OCI-M1 (cell line): ENCODE measurements around the gene CCNI2.
A peak's percentile ranks its signal among the peaks of the same experiment; 100 is the strongest.

Experiments
- DNase-seq: peaks from one replicate; lab custom pipeline; 2025; lab: John Stamatoyannopoulos, UW

The CCNI2 gene, protein sequence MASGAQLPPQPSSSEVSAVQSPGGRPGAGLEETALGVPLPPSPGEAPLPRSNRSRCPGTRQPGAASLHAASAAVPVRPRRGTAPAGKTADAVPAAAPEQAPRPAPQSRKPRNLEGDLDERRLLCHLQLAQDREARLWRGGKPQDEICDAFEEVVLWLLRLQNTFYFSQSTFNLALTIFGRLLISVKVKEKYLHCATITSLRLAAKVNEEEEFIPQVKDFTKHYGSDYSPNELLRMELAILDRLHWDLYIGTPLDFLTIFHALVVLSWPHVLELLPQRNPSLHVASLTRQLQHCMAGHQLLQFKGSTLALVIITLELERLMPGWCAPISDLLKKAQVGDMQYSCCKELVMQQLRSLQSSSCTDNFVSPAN

DNA sequence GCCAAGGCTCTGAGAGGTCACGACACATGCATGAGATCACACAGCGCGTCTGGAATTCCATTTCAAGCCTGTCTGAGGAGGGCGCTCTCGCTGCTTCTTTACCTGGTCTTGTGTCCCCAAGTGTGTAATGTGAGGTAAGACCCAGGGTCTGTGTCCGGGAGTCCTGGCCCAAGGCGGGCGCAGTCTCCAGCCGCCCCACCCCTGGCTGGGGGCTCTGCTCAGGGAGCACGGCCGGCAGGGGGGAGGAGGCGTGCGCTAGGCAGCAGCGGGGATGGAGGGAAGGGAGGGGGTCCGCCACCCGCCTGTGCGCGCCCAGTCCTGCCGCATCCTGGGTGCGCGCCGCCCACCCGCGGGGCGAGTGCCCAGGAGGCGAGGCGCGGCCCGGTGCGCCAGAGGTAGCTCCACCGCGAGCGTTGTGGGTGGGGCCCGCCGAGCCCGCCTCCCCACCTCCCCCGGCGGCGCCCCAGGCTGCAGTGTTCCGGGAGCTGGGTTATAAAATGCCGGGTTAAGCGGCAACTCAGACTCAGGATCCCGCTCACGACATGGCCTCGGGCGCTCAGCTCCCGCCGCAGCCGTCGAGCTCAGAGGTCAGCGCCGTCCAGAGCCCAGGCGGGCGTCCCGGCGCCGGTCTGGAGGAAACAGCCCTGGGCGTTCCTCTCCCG, at the start of gene CCNI2:
TSS of gene CCNI2 (plus strand) at position 473 of the 662 bp plus-strand sequence. CDS start at position 543, 70 bp downstream.
- no peak for DNase-seq

DNA sequence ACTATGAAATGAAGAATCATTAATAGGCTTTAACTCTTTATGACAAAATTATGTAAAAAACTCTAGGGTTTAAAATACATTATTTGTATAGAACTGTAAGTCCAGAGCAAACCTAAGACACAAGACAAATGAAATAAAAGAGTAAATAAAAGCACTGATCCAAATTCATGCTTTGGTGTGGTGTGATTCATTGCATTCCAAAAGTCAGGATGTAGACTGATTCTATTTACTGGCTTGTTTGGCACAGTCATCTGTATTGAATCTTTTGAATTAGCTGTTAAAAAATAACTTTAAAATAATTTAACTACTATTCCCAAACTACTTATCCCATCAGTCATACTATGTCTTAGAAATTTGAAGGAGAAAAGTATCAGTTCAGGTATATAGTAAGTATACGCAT, 42.4 kb upstream of the CCNI2 start:
- DNase-seq: no peak

GRCh38 chr5:132708645-132709044, 38.6 kb upstream of the CCNI2 start:
- peak; percentile 69 for DNase-seq

DNA sequence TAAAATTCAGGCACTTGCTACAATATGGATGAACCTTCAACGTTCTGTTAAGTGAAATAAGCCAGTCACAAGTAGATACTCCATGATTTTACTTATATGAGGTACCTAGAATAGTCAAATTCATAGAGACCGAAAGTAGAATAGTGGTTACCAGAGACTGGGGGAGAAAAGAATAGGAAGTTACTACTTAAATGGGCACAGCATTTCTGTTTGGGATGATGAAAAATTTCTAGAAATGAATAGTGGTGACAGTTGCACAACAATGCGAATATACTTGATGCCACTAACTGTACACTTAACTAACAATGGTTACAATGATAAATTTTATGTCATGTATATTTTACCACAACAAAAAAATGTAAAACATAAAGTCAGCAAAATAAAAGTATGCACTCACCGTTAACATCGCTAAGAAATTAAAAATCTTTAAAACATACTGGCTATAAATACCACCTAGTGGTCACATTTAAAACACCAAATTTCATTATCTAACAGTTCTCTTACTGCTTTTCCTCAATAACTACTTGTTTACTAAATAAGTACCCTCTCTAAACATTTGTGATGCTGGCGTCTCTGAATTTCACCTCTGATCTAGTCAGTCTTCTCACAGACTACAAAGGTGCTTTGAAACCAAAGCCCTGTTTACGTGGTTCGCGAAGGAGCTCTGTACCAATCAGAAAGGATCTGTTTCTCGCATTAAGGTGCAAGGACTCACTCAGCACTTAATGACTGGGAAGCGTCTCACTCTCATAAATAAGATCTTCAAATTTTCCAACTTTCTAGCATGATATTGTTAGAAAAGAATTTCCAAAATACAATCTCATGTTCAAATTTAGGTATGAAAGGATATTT, 32.5 kb upstream of the CCNI2 start:
- DNase-seq: peak; percentile 75

DNA sequence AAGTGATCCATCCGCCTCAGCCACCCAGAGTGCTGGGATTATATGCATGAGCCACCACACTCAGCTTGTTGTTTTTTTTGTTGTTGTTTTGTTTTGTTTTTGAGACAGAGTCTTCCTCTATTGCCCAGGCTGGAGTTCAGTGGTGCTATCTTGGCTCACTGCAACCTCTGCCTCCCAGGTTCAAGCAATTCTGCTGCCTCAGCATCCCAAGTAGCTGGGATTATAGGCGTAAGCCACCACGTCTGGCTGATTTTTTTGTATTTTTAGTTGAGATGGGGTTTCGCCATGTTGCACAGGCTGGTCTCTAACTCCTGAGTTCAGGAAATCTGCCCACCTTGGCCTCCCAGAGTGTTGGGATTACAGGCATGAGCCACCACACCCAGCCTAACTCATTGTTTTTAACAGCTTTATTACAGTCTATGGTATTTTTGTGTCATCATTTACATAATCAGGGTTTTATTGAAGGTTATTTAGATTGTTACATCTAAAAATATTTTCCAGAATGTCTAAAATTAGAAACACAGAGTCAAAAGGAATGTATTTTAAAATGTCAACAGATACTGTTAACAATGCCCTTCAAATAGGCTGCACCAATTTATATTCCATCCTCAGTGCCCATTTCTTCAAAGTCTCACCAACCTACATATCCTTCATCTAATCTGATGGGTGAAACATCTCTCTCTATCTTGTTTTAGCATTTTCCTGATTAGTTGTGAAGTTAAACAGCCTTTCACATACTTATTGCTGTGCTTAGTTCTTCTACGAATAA, 28.5 kb upstream of the CCNI2 start:
- DNase-seq: no peak

- DNase-seq: no peak
These were observed 21.5 kb upstream of the CCNI2 start for GRCh38 chr5:132725745-132726144.

DNA sequence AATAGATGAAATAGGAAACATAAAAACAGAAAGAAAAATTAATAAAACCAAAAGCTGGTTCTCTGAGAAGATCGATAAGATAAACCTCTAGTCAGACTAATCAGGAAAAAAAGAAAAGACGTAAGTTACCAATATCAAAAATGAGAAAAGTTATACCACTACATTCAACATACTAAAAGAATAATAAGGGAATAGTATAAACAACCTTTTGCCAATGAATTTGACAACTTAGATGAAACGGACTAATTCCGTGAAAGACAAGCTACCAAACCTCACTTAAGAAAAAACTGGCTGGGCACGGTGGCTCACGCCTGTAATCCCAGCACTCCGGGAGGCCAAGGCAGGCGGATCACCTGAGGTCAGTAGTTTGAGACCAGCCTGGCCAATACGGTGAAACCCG, 17.3 kb upstream of the CCNI2 start:
- DNase-seq: no peak

DNA sequence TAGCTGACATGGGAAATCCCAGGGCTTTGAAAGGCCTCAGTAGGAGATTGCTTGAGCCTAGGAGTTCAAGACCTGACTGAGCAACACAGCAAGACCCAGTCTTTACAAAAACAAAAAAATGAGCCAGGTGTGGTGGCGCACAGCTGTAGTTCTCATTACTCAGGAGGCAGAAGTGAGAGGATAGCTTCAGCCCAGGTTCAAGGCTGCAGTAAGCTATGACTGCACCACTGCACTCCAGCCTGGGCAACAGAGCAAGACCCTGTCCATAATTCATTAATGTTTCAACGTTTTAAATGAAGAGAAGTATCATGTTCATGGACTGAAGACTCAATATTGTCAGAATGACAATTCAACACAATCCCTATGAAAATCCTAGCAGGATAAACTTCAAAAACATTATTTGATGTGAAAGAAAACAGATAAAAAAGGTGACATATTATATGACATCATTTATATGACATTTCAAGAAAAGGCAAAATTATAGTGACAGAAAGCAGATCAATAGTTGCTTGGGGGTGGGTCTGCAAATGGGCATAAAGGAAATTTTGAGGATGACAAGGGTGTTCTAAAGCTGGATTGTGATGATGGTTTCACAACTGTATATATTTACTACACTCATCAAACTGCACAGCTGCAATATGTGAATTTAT, 13.6 kb upstream of the CCNI2 start:
- no peak for DNase-seq

- DNase-seq: no peak
These were observed 12.5 kb upstream of the CCNI2 start for GRCh38 chr5:132734687-132735086.

DNA sequence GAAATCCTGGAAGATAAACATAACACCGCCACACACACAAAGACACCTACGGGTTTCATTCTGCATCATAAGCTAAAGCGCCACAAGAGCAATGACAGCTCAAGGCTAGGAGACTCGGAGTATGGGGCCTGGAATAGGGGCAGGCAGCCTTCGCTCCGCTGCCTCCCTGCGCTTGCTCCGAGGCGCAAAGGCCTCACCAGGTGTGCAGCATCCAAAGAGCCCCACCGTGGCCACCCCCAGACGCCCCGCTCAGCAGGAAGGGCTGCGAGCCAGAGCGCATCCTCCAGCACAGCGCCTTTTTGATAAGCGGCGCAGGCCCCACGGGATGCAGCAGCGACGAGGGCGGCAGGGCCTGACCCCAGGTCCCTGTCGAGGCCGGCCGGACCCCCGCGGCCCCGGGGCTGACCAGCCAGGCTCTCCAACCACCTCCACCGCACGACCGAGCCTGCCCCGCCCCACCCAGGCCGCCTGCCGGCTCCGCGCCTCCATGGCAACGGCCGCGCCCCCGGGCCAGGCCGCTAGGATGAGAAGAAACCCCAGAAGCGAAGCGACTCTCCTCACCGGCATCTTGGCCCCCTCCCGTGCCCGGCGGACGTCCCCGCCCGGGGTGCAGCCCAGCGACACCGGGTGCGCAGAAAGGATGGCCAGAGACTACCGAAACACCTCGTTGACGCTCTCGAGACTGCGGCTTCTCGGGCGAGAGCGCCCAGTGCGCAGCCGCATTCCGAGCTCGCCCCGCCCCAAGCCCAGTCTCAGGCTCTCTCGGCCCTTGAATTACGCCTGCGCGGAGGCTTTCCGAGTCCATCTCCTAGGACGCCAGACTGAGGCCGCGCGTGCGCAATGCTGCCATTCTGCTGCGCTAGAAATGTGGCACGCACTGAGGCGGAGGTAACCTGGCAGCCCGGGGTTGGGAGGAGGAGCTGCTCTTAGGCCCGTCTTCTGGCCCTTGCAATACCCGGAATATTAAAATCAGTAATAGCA, 10.1 kb upstream of the CCNI2 start, which contains the start of gene KIF3A:
TSS of gene KIF3A (minus strand) at position 694 of the 981 bp plus-strand sequence. CDS start at position 567, 127 bp downstream.
- peak; percentile 98 for DNase-seq

- DNase-seq: peak; percentile 26
These were observed 9.1 kb upstream of the CCNI2 start for GRCh38 chr5:132737982-132738681.

DNA sequence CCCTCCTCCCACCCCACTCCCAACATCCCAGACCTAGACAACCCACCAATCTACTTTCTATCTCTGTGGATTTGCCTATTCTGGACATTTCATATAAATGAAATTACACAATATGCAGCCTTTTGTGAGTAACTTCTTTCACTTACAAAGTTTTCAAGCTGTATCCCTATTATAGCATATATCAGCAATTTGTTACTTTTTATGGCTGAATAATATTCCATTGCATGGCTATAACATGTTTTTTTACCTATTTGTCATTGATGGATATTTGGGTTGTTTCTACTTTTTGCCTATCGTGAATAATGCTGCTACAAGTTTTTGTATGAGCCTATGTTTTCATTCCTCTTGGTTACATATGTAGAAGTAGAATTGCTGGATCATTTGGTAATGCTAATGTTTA, 8.0 kb upstream of the CCNI2 start:
- no peak for DNase-seq

- DNase-seq: no peak
These were observed 5.1 kb upstream of the CCNI2 start for GRCh38 chr5:132742158-132742557.

DNA sequence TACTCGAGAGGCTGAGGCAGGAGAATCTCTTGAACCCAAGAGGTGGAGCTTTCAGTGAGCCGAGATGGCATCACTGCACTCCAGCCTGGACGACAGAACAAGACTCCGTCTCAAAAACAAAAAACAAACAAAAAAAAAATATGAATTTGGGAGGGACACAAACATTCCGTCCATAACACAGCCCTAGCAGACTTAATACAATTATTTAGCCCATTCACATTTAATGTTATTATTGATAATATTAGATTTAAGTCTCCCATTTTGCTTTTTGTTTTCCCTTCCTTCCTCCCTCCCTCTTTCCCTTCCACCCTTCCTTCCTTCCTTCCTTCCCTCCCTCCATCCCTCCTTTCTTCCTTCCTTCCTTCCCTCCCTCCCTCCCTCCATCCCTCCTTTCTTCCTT, 4.6 kb upstream of the CCNI2 start:
- DNase-seq: no peak

- DNase-seq: no peak
These were observed 2.6 kb upstream of the CCNI2 start for GRCh38 chr5:132744659-132745058.

- DNase-seq: no peak
These were observed 653 bp upstream of the CCNI2 start for GRCh38 chr5:132746592-132746953.

DNA sequence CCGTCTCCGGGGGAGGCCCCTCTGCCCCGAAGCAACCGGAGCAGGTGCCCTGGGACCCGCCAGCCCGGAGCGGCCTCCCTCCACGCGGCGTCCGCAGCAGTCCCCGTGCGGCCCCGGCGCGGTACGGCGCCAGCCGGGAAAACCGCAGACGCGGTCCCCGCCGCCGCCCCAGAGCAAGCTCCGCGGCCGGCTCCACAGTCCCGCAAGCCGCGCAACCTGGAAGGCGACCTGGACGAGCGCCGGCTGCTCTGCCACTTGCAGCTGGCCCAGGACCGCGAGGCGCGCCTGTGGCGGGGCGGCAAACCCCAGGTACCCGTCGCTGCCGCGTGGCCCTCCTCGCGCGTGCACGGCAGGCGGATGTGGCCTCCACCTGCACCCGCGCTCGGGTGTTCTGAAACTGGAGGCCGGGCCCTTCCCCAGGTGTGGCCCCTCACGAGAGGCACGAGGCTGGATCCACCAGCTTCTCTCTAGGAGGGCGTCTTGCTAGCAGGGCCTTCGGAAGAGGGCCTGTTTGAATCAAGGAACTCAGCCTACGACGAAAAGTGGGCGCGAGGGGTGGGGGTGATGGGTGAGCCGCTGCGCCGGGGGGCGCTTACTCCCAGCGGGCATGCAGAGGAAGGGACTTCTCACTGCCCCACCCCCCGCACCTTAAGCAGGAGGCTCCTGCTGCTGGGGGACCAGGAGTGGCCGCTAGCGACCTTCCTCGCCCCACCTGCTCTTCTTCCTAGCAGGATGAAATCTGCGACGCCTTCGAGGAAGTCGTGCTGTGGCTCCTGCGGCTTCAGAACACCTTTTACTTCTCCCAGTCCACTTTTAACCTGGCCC, 602 bp downstream of the CCNI2 start:
- DNase-seq: no peak

GRCh38 chr5:132748522-132749000, 1.3 kb downstream of the CCNI2 start:
- no peak for DNase-seq
